OCI-LY3 (cell line): ENCODE data around the gene C1QTNF1.

ENCODE experiments used
- CTCF ChIP-seq: fragments of 200-600, 300-600 bp; sonication (generic); IDR thresholded peaks from 2 replicates; pipeline ENCODE4 v1.5.1; 2014; ENCODE audit warnings: antibody characterized with exemption, low read length, low read depth
- EZH2phosphoT487 ChIP-seq: fragments of 200-600 bp; shearing (Covaris generic); IDR thresholded peaks from 2 replicates; pipeline ENCODE4 v1.6.1; 2018; ENCODE audit warnings: antibody characterized with exemption, mixed run types, low read depth

- TF ChIP-seq CTCF (no peak), EZH2phosphoT487 (no peak)
These were observed 44.0 kb upstream of the C1QTNF1 start, which contains the start of gene LGALS3BP for GRCh38 chr17:78979780-78980623.
